CD1c-positive myeloid dendritic cell (primary cell): ENCODE data around the gene CYP24A1.

ENCODE experiments used
- DNase-seq: peaks from one replicate; pipeline ENCODE4 v3.0.0-alpha.2; 2016; ENCODE audit errors: extremely low spot score

Gene CYP24A1

GRCh38 chr20:54113566-54113965 lies 60.2 kb downstream of the CYP24A1 start:
- DNase-seq, result no peak

- DNase-seq, result no peak
These were observed 61.4 kb downstream of the CYP24A1 start for GRCh38 chr20:54112221-54112884.

DNA sequence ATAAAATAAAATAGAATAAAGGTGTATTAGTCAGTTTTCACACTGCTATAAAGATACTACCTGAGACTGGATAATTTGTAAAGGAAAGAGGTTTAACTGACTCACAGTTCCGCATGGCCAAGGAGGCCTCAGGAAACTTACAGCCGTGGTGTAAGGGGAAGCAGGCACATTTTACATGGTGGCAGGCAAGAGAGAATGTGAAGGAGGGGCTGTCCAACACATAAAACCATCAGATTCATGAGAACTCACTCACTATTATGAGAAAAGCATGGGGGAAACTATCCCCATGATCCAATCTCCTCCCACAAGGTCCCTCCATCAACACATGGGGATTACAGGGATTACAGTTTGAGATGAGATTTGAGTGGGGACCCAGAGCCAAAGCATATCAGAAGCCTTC lies 62.3 kb downstream of the CYP24A1 start:
- DNase-seq, result no peak

GRCh38 chr20:54110457-54110856 lies 63.3 kb downstream of the CYP24A1 start:
- DNase-seq, result no peak

DNA sequence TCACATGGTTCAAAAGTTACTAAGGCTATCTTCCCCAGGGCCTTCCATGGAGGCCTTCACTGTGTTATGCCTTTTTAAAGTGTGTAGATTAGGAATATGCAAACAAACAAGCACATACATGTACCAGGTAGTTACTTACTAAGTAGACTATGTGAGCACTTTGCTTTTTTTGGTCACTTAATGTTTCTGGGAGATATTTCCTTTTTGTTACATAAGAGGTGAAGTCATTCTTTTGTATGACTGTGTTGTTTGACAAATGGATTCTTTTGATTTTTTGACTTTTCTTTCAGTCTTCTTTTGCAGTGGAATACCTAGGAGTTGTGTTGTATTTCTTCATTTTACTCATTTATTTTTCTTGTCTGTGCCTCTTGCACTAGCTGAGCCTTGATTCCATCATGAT lies 63.7 kb downstream of the CYP24A1 start:
- DNase-seq, result no peak

DNA sequence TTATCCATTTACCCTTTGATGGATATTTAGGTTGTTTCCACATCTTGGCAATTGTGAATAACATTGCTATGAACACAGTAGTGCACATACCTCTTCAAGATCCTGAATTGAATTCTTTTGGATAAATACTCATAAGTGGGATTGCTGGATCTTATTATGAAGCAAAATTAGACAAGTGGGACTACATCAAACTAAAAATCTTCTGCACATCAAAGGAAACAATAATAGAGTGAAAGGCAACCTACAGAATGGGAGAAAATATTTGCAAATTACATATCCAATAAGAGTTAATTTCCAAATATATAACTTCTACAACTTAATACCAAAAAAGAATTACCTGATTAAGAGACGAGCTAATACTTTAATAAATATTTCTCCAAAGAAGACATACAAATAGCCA lies 65.0 kb downstream of the CYP24A1 start:
- no peak for DNase-seq

DNA sequence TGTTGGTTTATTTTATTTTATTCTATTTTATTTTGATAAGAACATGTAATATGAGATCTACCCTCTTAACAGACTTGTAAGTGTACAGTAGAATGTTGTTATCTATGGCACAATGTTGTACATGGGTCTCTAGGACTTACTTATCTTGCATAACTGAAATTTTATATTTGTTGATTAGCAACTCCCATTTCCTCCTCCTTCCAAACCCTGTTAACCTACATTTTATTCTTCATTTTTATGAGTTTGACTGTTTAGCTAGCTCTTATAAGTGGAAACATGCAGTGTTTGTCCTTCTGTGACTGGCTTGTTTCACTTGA lies 65.5 kb downstream of the CYP24A1 start:
- no peak for DNase-seq

GRCh38 chr20:54107600-54108325 lies 66.0 kb downstream of the CYP24A1 start:
- DNase-seq, result no peak

DNA sequence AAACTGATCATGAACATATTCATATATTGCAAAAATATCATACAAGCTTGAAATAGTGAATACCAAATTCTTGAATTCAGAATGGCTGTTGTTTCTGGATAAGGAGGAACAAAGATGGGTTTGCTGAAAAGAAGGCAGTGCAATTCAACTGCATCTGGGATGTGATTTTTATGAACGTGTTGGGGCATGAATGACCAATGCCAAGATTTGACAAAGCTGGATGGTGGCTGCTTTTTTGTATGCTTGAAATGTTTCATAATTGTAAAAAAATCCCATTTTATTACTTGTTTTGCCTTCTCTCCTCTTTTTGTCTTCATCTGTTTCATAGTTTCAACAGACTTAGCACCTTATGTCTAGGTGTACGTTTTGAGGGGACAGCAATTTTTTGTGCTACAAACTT lies 66.6 kb downstream of the CYP24A1 start:
- no peak for DNase-seq

GRCh38 chr20:54106162-54106561 lies 67.6 kb downstream of the CYP24A1 start:
- DNase-seq, result no peak

DNA sequence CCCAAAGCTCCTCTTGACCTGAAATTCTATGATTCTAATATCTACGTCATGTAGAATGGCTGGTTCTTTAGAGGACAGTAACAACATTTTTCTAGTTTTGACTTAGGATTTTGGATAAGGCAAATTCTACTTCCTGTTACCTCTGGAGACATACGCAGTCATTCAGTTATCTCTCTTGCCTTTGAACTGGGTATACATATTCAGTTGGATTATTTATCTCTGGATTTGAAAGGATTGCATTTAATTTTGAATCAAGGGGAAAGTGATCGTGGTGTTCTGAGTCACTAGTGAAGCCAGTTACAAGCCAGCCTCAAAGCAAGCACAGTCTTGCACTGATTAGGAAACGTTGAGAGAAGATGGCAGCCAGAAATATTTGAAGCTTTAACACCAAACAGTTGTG lies 68.1 kb downstream of the CYP24A1 start:
- no peak for DNase-seq

DNA sequence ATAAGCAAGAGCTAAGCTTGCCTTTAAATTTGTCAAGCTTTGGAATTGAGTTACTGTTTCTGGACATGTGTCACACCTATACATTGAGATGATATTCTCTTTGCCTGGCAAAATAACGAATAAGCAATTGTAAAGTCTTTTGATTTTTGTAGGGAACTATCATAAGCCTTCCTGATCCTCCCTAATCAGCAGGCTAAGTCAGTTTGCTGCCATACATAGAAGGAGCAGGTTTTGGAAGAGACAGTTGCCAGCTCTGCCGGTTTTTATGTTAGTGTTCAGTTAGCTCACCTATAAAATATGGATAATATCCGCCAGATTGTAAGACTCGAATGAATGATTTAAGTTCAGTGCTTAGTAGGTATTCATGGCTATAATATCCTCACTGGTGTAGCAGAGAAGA lies 69.0 kb downstream of the CYP24A1 start:
- no peak for DNase-seq

DNA sequence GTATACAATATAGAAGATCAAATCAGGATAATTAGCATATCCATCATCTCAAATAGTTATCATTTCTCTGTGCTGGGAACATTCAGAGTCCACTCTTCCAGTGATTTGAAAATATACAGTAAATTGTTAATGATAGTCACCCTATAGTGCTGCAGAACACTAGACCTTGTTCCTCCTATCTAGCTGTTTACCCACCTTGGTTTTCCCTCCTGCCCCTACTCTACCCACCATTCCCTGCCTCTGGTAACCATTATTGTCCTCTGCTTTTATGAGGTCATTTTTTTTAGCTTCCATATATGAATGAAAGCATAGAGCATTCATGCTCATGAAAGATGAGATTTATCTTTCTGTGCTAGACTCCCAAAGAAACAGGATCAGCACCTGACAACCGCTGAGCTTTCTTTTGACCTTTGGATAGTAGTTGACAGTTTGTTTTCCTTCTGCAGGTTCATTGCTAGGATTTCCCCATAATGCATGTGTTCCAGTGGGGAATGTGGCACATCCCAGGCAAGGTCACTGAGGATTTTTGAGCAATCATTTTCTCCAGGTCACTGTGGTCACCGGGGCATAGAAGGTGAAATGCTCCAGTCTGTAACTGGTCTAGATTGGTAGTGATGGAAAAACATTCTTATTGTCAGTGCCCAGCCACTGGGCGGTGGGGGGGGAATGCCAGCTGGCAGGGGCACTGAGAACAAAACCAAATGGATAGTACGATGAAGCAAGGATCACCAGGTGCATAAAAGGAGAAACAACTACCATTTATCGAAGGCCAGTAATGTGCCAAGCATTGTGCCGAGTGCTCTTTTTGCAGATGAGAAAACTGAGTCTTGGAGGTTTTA lies 69.8 kb downstream of the CYP24A1 start:
- no peak for DNase-seq
